Measurements from ENCODE around the gene SREBF2. TPM values are rescaled to one million over a fixed set of nuclear protein-coding genes. Genes with fewer than 3 reads are reported as not detected.
"Not testable (repeated sequence)": the region's sequence is repeated elsewhere in the genome, so short reads cannot be mapped to it uniquely, and the experiment has no call there.

The SREBF2 gene
- total and polyA plus RNA-seq, 2 donors = 15.8 to 41.0 TPM

GRCh38 chr22:41948142-41948541 is 115.2 kb downstream of the SREBF2 start:
- no peak for DNase-seq (ENCODE audit: low read depth in 6 of 9, low spot score in 9 of 9)
- H3K4me1 ChIP-seq (ENCODE audit: control insufficient read depth in 2 of 2, insufficient read depth in 2 of 2, low read length in 2 of 2) = peaks cover 3 to 30% of the 10 kb centered on the region in 2 donors
- WGBS = 96% methylated on average over 2 of the region's 2 CpGs

DNA sequence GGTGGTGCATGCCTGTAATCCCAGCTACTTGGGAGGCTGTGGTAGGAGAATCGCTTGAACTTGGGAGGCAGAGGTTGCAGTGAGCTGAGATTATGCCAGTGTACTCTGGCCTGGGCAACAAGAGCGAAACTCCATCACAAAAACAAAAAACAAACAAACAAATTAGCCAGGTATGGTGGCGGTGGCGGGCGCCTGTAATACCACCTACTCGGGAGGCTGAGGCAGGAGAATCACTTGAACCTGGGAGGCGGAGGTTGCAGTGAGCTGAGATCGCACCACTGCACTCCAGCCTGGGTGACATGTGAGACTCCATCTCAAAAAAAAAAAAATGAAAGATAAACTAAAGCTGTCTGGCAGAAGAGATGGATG is 116.0 kb downstream of the SREBF2 start:
- DNase-seq (ENCODE audit: low read depth in 6 of 9, low spot score in 9 of 9); H3K4me3 ChIP-seq (ENCODE audit: low read length in 2 of 2); H3K27ac ChIP-seq (ENCODE audit: low read depth in 1 of 2, low read length in 1 of 2); H3K27me3 ChIP-seq (ENCODE audit: control insufficient read depth in 2 of 2, insufficient read depth in 1 of 2, low read length in 1 of 2); H3K9me3 ChIP-seq (ENCODE audit: control insufficient read depth in 2 of 2, insufficient read depth in 1 of 2, low read length in 1 of 2): not testable (repeated sequence)
- H3K4me1 ChIP-seq (ENCODE audit: control insufficient read depth in 2 of 2, insufficient read depth in 2 of 2, low read length in 2 of 2) = peaks cover 3 to 30% of the 10 kb centered on the region in 2 donors
- 97% methylated on average over 8 of the region's 8 CpGs for WGBS
- H3K36me3 ChIP-seq (ENCODE audit: control insufficient read depth in 2 of 2, insufficient read depth in 2 of 2, low read length in 1 of 2) = peaks cover 0 to 13% of the 10 kb centered on the region in 2 donors

More at GRCh38 chr22:41948142-41948541, 115.2 kb downstream of the SREBF2 start:
- Histone ChIP-seq H3K36me3 (ENCODE audit: control insufficient read depth in 2 of 2, insufficient read depth in 2 of 2, low read length in 1 of 2) (peaks cover 5 to 20% of the 10 kb centered on the region in 2 donors), H3K4me3 (ENCODE audit: low read length in 2 of 2) (no peak overlapping the region), H3K9me3 (ENCODE audit: control insufficient read depth in 2 of 2, insufficient read depth in 1 of 2, low read length in 1 of 2) (no peaks in the 10 kb centered on the region), H3K27ac (ENCODE audit: low read depth in 1 of 2, low read length in 1 of 2) (no peak overlapping the region), H3K27me3 (ENCODE audit: control insufficient read depth in 2 of 2, insufficient read depth in 1 of 2, low read length in 1 of 2) (no peaks in the 10 kb centered on the region)

DNA sequence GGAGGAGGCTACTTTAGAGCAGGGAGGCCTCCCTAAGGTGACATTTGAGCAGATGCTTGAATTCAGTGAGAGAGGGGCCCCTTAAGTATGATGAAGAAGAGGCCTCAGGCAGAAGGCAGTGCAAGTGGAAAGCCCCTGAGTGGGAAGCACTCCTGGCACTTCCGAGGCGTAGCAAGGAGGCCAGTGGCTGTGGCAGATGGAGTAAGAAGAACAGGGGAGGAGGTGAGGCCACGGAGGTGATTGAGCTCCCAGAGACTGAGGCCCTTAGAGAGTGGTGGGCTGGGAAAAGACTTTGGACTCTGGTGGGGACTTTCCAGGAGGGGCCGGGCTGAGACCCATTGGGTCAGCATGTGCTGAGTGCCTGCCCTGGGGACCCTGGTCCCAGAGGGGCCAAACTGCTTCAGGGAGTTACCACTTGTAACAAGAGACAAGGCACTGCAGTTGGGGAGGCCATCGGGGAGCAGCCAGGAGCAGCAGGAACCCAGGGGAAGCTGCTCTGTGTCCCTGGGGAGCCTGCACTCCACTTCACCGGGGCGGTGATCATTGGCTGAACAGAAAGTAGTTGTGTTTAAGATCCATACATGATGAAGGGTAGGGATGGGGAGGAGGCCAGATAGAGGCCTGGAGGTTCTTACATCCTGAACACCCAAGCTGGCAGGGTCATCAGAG is 116.5 kb downstream of the SREBF2 start:
- 94% methylated on average over 7 of the region's 7 CpGs for WGBS
- Histone ChIP-seq H3K27ac (ENCODE audit: low read depth in 1 of 2, low read length in 1 of 2) (no peak overlapping the region), H3K9me3 (ENCODE audit: control insufficient read depth in 2 of 2, insufficient read depth in 1 of 2, low read length in 1 of 2) (no peaks in the 10 kb centered on the region), H3K4me3 (ENCODE audit: low read length in 2 of 2) (no peak overlapping the region), H3K36me3 (ENCODE audit: control insufficient read depth in 2 of 2, insufficient read depth in 2 of 2, low read length in 1 of 2) (peaks cover 0 to 8% of the 10 kb centered on the region in 2 donors), H3K4me1 (ENCODE audit: control insufficient read depth in 2 of 2, insufficient read depth in 2 of 2, low read length in 2 of 2) (peaks cover 3 to 30% of the 10 kb centered on the region in 2 donors), H3K27me3 (ENCODE audit: control insufficient read depth in 2 of 2, insufficient read depth in 1 of 2, low read length in 1 of 2) (no peaks in the 10 kb centered on the region)
- no peak for DNase-seq (ENCODE audit: low read depth in 6 of 9, low spot score in 9 of 9)

DNA sequence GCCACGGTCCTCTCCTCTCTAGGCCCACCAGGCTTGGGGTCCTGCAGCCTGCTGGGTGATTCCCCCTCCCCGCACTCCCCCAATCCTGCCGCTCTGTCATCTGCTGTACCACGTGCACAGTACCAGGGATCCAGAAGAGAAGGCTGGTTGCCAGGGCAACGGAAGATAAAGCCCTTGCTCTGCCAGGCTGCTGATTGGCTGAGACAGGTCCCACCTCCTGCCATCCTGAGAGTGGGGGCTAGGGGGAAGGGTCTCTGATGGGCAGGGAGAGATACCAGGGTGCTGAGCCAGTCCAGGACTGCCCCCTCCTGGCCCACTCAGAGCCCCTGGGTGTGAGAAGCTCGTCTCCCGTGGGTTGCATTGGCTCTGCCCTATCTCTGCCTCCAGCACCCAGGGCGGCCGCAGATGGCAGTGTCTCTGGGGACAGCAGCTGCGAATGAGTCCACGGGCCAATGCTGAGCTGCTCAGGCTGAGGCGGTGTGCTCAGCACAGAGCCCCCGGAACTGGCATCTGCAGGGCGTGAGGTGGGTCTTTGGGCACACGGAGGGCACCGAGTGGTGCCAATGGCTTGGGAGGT is 119.1 kb downstream of the SREBF2 start, which contains the start of gene SMIM45:
Gene SMIM45, plus strand, starts transcription at position 253 of the 577 bp plus-strand sequence.
- Histone ChIP-seq H3K27ac (ENCODE audit: low read depth in 1 of 2, low read length in 1 of 2) (no peak within 1 kb of the TSS), H3K4me3 (ENCODE audit: low read length in 2 of 2) (no peak within 1 kb of the TSS), H3K4me1 (ENCODE audit: control insufficient read depth in 2 of 2, insufficient read depth in 2 of 2, low read length in 2 of 2) (peaks cover 3 to 15% of the 10 kb centered on the region in 2 donors), H3K9me3 (ENCODE audit: control insufficient read depth in 2 of 2, insufficient read depth in 1 of 2, low read length in 1 of 2) (no peaks in the 10 kb centered on the region), H3K36me3 (ENCODE audit: control insufficient read depth in 2 of 2, insufficient read depth in 2 of 2, low read length in 1 of 2) (no peaks in the 10 kb centered on the region), H3K27me3 (ENCODE audit: control insufficient read depth in 2 of 2, insufficient read depth in 1 of 2, low read length in 1 of 2) (no peaks in the 10 kb centered on the region)
- WGBS = 92% methylated on average over 16 of the region's 16 CpGs
- DNase-seq (ENCODE audit: low read depth in 6 of 9, low spot score in 9 of 9) = no peak

- Histone ChIP-seq H3K27ac (ENCODE audit: low read depth in 1 of 2, low read length in 1 of 2) (no peak overlapping the region), H3K4me3 (ENCODE audit: low read length in 2 of 2) (no peak overlapping the region), H3K9me3 (ENCODE audit: control insufficient read depth in 2 of 2, insufficient read depth in 1 of 2, low read length in 1 of 2) (no peaks in the 10 kb centered on the region), H3K4me1 (ENCODE audit: control insufficient read depth in 2 of 2, insufficient read depth in 2 of 2, low read length in 2 of 2) (peaks cover under 1 to 11% of the 10 kb centered on the region in 2 donors), H3K36me3 (ENCODE audit: control insufficient read depth in 2 of 2, insufficient read depth in 2 of 2, low read length in 1 of 2) (no peaks in the 10 kb centered on the region), H3K27me3 (ENCODE audit: control insufficient read depth in 2 of 2, insufficient read depth in 1 of 2, low read length in 1 of 2) (no peaks in the 10 kb centered on the region)
- DNase-seq (ENCODE audit: low read depth in 6 of 9, low spot score in 9 of 9) = no peak
- 97% methylated on average over 2 of the region's 2 CpGs for WGBS
These were observed 119.8 kb downstream of the SREBF2 start for GRCh38 chr22:41952713-41953112.

Other genes with a start within 250 kb of the SREBF2 start
- 9.3 TPM for gene PMM1, start 243.3 kb upstream of the SREBF2 start, total RNA-seq
- gene PMM1, start 243.3 kb upstream of the SREBF2 start, polyA plus RNA-seq = 51.1 TPM
- 11.9 TPM for gene DESI1, start 212.1 kb upstream of the SREBF2 start, total RNA-seq
- gene DESI1, start 212.1 kb upstream of the SREBF2 start, polyA plus RNA-seq = 14.6 TPM
- gene XRCC6, start 211.8 kb upstream of the SREBF2 start, total RNA-seq = 371 TPM
- 126 TPM for gene XRCC6, start 211.8 kb upstream of the SREBF2 start, polyA plus RNA-seq
- 130 TPM for gene SNU13, start 144.2 kb upstream of the SREBF2 start, total RNA-seq
- gene SNU13, start 144.2 kb upstream of the SREBF2 start, polyA plus RNA-seq = 121 TPM
- 9.2 TPM for gene MEI1, start 133.6 kb upstream of the SREBF2 start, total RNA-seq
- 14.7 TPM for gene MEI1, start 133.6 kb upstream of the SREBF2 start, polyA plus RNA-seq
- 14.4 TPM for gene CCDC134, start 32.4 kb upstream of the SREBF2 start, total RNA-seq
- gene CCDC134, start 32.4 kb upstream of the SREBF2 start, polyA plus RNA-seq = 1.6 TPM
- gene SHISA8, start 82.0 kb downstream of the SREBF2 start, total RNA-seq = 0.19 TPM
- gene SHISA8, start 82.0 kb downstream of the SREBF2 start, polyA plus RNA-seq = 2.9 TPM
- gene TNFRSF13C, start 93.7 kb downstream of the SREBF2 start, total RNA-seq = 1.0 TPM
- 6.1 TPM for gene TNFRSF13C, start 93.7 kb downstream of the SREBF2 start, polyA plus RNA-seq
- 31.4 TPM for gene CENPM, start 114.0 kb downstream of the SREBF2 start, total RNA-seq
- 13.1 TPM for gene CENPM, start 114.0 kb downstream of the SREBF2 start, polyA plus RNA-seq
- gene SEPTIN3, start 136.3 kb downstream of the SREBF2 start, total RNA-seq = 0.90 TPM
- gene SEPTIN3, start 136.3 kb downstream of the SREBF2 start, polyA plus RNA-seq = 1.2 TPM
- gene WBP2NL, start 165.7 kb downstream of the SREBF2 start, total RNA-seq = 0.66 TPM
- gene WBP2NL, start 165.7 kb downstream of the SREBF2 start, polyA plus RNA-seq = 2.2 TPM
- gene NAGA, start 237.7 kb downstream of the SREBF2 start, total RNA-seq = 18.1 TPM
- 10.6 TPM for gene NAGA, start 237.7 kb downstream of the SREBF2 start, polyA plus RNA-seq
- gene PHETA2, start 241.1 kb downstream of the SREBF2 start, total RNA-seq = 5.1 TPM
- gene PHETA2, start 241.1 kb downstream of the SREBF2 start, polyA plus RNA-seq = 5.2 TPM
- 18.7 TPM for gene SMDT1, start 246.6 kb downstream of the SREBF2 start, total RNA-seq
- 78.8 TPM for gene SMDT1, start 246.6 kb downstream of the SREBF2 start, polyA plus RNA-seq

All from thymus (tissue), 11 donors.